H1 (cell line): ENCODE measurements around the gene GPR141. TPM values are rescaled to one million over a fixed set of nuclear protein-coding genes. Genes with fewer than 3 reads are reported as not detected.

Experiments
- CTCF ChIA-PET: fragments of 300-600 bp; sonication (Branson Sonifier 250); formaldehyde crosslinking; loops from one replicate; lab custom pipeline; 2021; ENCODE audit not compliant: partially characterized antibody; lab: Charles Lee
- POLR2A ChIA-PET: fragments of 300-600 bp; sonication (Branson Sonifier 250); formaldehyde crosslinking; loops from one replicate; lab custom pipeline; 2021; ENCODE audit warnings: inconsistent platforms; ENCODE audit not compliant: partially characterized antibody; lab: Charles Lee
- DNase-seq, 2 experiments: peaks; one replicate each; pipeline versions ENCODE4 v3.0.0 to v3.0.0-alpha.2; 2010 to 2022; ENCODE audit warnings: low spot score in 2 of 2, low read depth in 1 of 2, mixed read lengths in 1 of 2
- FAIRE-seq: peaks from 2 replicates; lab custom pipeline; 2011; peaks lifted over from hg19 to GRCh38; lab: Jason Lieb, UNC
- H2AFZ ChIP-seq: 2 replicates; pipeline ENCODE4 v1.8.1; 2012; ENCODE audit warnings: low read length, inconsistent platforms
- H2AK5ac ChIP-seq: 2 replicates; pipeline ENCODE4 v1.6.1; 2013; ENCODE audit warnings: low read depth, low read length
- H2BK120ac ChIP-seq: replicated peaks from 2 replicates; pipeline ENCODE3; 2013; ENCODE audit warnings: low read depth, low read length, inconsistent platforms
- H2BK12ac ChIP-seq: 2 replicates; pipeline ENCODE4 v1.6.1; 2013; ENCODE audit warnings: low read depth, low read length
- H2BK15ac ChIP-seq: 2 replicates; pipeline ENCODE4 v1.6.1; 2013; ENCODE audit warnings: low read length
- H2BK20ac ChIP-seq: 2 replicates; pipeline ENCODE4 v1.6.1; 2013; ENCODE audit warnings: low read length
- H2BK5ac ChIP-seq: 2 replicates; pipeline ENCODE4 v1.6.1; 2013; ENCODE audit warnings: low read depth, low read length
- H3K14ac ChIP-seq: 2 replicates; pipeline ENCODE4 v1.6.1; 2013; ENCODE audit warnings: inconsistent platforms; ENCODE audit not compliant: insufficient read length
- H3K18ac ChIP-seq: 2 replicates; pipeline ENCODE4 v1.6.1; 2013; ENCODE audit warnings: low read length; ENCODE audit errors: extremely low read depth
- H3K23ac ChIP-seq: 2 replicates; pipeline ENCODE4 v1.6.1; 2013; ENCODE audit warnings: inconsistent platforms; ENCODE audit not compliant: insufficient read length
- H3K23me2 ChIP-seq: 2 replicates; pipeline ENCODE4 v1.6.1; 2013; ENCODE audit warnings: low read depth, low read length
- H3K27ac ChIP-seq: 2 replicates; pipeline ENCODE4 v1.6.1; 2011; ENCODE audit warnings: low read depth, low read length, inconsistent platforms
- H3K27me3 ChIP-seq, 4 experiments: replicated peaks in 1 of 4; 1 replicate in 1 of 4; 2 replicates in 3 of 4; pipeline versions ENCODE4 v1.6.1 to v1.8.1; 2011 to 2013; ENCODE audit warnings: low read length in 3 of 4, mild to moderate bottlenecking in 3 of 4, inconsistent platforms in 2 of 4, mixed read lengths in 2 of 4, moderate library complexity in 1 of 4; ENCODE audit not compliant: control insufficient read depth in 3 of 4, insufficient read depth in 3 of 4; ENCODE audit errors: extremely low read depth in 1 of 4
- H3K36me3 ChIP-seq, 4 experiments: 2 replicates each; pipeline versions ENCODE4 v1.6.1 to v1.8.1; 2011 to 2013; ENCODE audit warnings: mild to moderate bottlenecking in 4 of 4, low read length in 3 of 4, moderate library complexity in 2 of 4, control low read depth in 1 of 4, inconsistent platforms in 1 of 4; ENCODE audit not compliant: insufficient read depth in 4 of 4, control insufficient read depth in 2 of 4
- H3K4ac ChIP-seq: replicated peaks from 2 replicates; pipeline ENCODE3; 2013; ENCODE audit warnings: low read length, low read depth, mixed read lengths, inconsistent platforms; ENCODE audit not compliant: insufficient read length
- H3K4me1 ChIP-seq, 4 experiments: replicated peaks in 1 of 4; 1 replicate in 1 of 4; 2 replicates in 3 of 4; pipeline versions ENCODE4 v1.6.1 to v1.8.1; 2011 to 2013; ENCODE audit warnings: low read length in 3 of 4, inconsistent platforms in 2 of 4, mixed read lengths in 1 of 4; ENCODE audit not compliant: insufficient read depth in 4 of 4, control insufficient read depth in 3 of 4
- H3K4me2 ChIP-seq, 2 experiments: 2 replicates each; pipeline versions ENCODE4 v1.6.1 to v1.8.1; 2011 to 2013; ENCODE audit warnings: low read depth in 2 of 2, low read length in 2 of 2, control low read depth in 1 of 2, inconsistent platforms in 1 of 2, mild to moderate bottlenecking in 1 of 2; ENCODE audit not compliant: insufficient read depth in 1 of 2
- H3K4me3 ChIP-seq, 4 experiments: fragments of 200-600, 300-600 bp in 1 of 4; sonication (generic), shearing (Covaris generic), sonication (Bioruptor Twin) in 1 of 4; 2 replicates each; pipeline versions ENCODE4 v1.5.1 to v1.8.1; 2011 to 2016; ENCODE audit warnings: low read length in 4 of 4, low read depth in 3 of 4, control low read depth in 2 of 4, inconsistent platforms in 2 of 4, mild to moderate bottlenecking in 2 of 4, mixed read lengths in 1 of 4, moderate library complexity in 1 of 4; ENCODE audit not compliant: insufficient read depth in 2 of 4; ENCODE audit errors: extremely low read depth in 1 of 4
- H3K56ac ChIP-seq: replicated peaks from 2 replicates; pipeline ENCODE3; 2013; ENCODE audit warnings: low read depth, mild to moderate bottlenecking, mixed read lengths, low read length, inconsistent platforms; ENCODE audit not compliant: insufficient read length
- H3K79me1 ChIP-seq: 2 replicates; pipeline ENCODE4 v1.6.1; 2013; ENCODE audit warnings: low read depth, low read length, control low read depth
- H3K79me2 ChIP-seq, 2 experiments: 2 replicates each; pipeline versions ENCODE4 v1.6.1 to v1.8.1; 2012 to 2013; ENCODE audit warnings: low read length in 2 of 2, mild to moderate bottlenecking in 2 of 2, inconsistent platforms in 1 of 2; ENCODE audit not compliant: insufficient read depth in 2 of 2, control insufficient read depth in 1 of 2
- H3K9ac ChIP-seq, 4 experiments: replicated peaks in 1 of 4; 1 replicate in 1 of 4; 2 replicates in 3 of 4; pipeline versions ENCODE4 v1.6.1 to v1.8.1; 2011 to 2013; ENCODE audit warnings: low read depth in 3 of 4, low read length in 3 of 4, control low read depth in 2 of 4, mild to moderate bottlenecking in 2 of 4, moderate library complexity in 2 of 4, inconsistent platforms in 1 of 4; ENCODE audit errors: extremely low read depth in 1 of 4
- H3K9me3 ChIP-seq, 2 experiments: 2 replicates each; pipeline versions ENCODE4 v1.6.1 to v1.8.1; 2012 to 2013; ENCODE audit warnings: mild to moderate bottlenecking in 2 of 2, moderate library complexity in 2 of 2, control low read depth in 1 of 2, inconsistent platforms in 1 of 2, low read depth in 1 of 2, low read length in 1 of 2, mixed read lengths in 1 of 2; ENCODE audit not compliant: insufficient read depth in 2 of 2
- H4K20me1 ChIP-seq, 2 experiments: replicated peaks in 1 of 2; 2 replicates each; pipeline versions ENCODE3 to v1.8.1; 2011 to 2013; ENCODE audit warnings: inconsistent platforms in 2 of 2, low read length in 2 of 2, mild to moderate bottlenecking in 1 of 2; ENCODE audit not compliant: insufficient read depth in 2 of 2, control insufficient read depth in 1 of 2
- H4K5ac ChIP-seq: 2 replicates; pipeline ENCODE4 v1.6.1; 2013; ENCODE audit warnings: low read length, low read depth, mixed read lengths, inconsistent platforms; ENCODE audit not compliant: insufficient read length
- H4K8ac ChIP-seq: 2 replicates; pipeline ENCODE4 v1.8.0; 2013; ENCODE audit warnings: mild to moderate bottlenecking, moderate library complexity, low read length, inconsistent platforms; ENCODE audit not compliant: insufficient read depth; ENCODE audit errors: extremely low read depth
- H4K91ac ChIP-seq: replicated peaks from 2 replicates; pipeline ENCODE3; 2013; ENCODE audit warnings: low read length, mixed read lengths, inconsistent platforms; ENCODE audit not compliant: insufficient read length
- EP300 ChIP-seq, 2 experiments: IDR thresholded peaks; 1 replicate in 1 of 2; 2 replicates in 1 of 2; pipeline ENCODE4 v1.6.1; 2011 to 2012; ENCODE audit warnings: low read depth in 2 of 2, low read length in 2 of 2, mild to moderate bottlenecking in 2 of 2, borderline replicate concordance in 1 of 2, inconsistent platforms in 1 of 2, moderate library complexity in 1 of 2
- HDAC6 ChIP-seq: IDR thresholded peaks from one replicate; pipeline ENCODE4 v1.7.1; 2012; ENCODE audit warnings: low read depth, mild to moderate bottlenecking, inconsistent platforms, low read length, moderate library complexity
- KDM4A ChIP-seq: IDR thresholded peaks from one replicate; pipeline ENCODE4 v1.7.1; 2012; ENCODE audit warnings: low read depth, mild to moderate bottlenecking, moderate library complexity, low read length, inconsistent platforms; ENCODE audit not compliant: severe bottlenecking
- POLR2AphosphoS5 ChIP-seq: IDR thresholded peaks from 2 replicates; pipeline ENCODE4 v1.6.1; 2011; ENCODE audit warnings: low read depth, low read length
- RBBP5 ChIP-seq: IDR thresholded peaks from 2 replicates; pipeline ENCODE4 v1.7.1; 2012; ENCODE audit warnings: low read depth, mild to moderate bottlenecking, inconsistent platforms, low read length, moderate library complexity, borderline replicate concordance
- SIN3A ChIP-seq, 2 experiments: IDR thresholded peaks in 1 of 2; conservative IDR thresholded peaks in 1 of 2; 2 replicates each; pipeline ENCODE4 v1.6.1; 2011 to 2012; ENCODE audit warnings: low read length in 2 of 2, improper control_type of control experiment in 1 of 2, low read depth in 1 of 2, mild to moderate bottlenecking in 1 of 2
- SP1 ChIP-seq: IDR thresholded peaks from 2 replicates; pipeline ENCODE4 v1.6.1; 2011; ENCODE audit warnings: low read depth, low read length
- SP2 ChIP-seq: IDR thresholded peaks from 2 replicates; pipeline ENCODE4 v1.6.1; 2012; ENCODE audit warnings: mild to moderate bottlenecking, low read length, inconsistent platforms
- TEAD4 ChIP-seq: IDR thresholded peaks from 2 replicates; pipeline ENCODE4 v1.6.1; 2012; ENCODE audit warnings: low read depth, low read length, inconsistent platforms, mixed read lengths
- ZNF274 ChIP-seq: IDR thresholded peaks from 2 replicates; pipeline ENCODE4 v1.7.0; 2012; ENCODE audit warnings: low read length, borderline replicate concordance; ENCODE audit errors: extremely low read depth
- WGBS, 2 experiments: shearing (Covaris generic) in 1 of 2; methylation state at CpG; one replicate each; pipeline versions ENCODE4 v1.1.6 to v1.1.7; 2013 to 2015; ENCODE audit warnings: low lambda C conversion rate in 2 of 2, mixed read lengths in 2 of 2, inconsistent platforms in 1 of 2, low coverage in 1 of 2, missing lambda C conversion rate in 1 of 2; ENCODE audit not compliant: insufficient replicate concordance in 2 of 2, insufficient coverage in 1 of 2, insufficient read length in 1 of 2; ENCODE audit errors: extremely low coverage in 1 of 2, missing lambda C conversion rate in 1 of 2; 5-methylcytosine and 5-hydroxymethylcytosine counted together
- polyA plus RNA-seq, 7 experiments: library from polyadenylated mRNA; depleted of rRNA in 3 of 7; stranded (reverse) in 5 of 7; unstranded in 2 of 7; fragments of >200 nt in 5 of 7; fragments of 200-250 nt in 2 of 7; gene quantifications; 1 replicate in 5 of 7; 2 replicates in 1 of 7; 4 replicates in 1 of 7; pipeline versions ENCODE4 v1.2.1 to v1.2.3, GENCODE V29; 2011 to 2013; ENCODE audit warnings: missing spikeins in 2 of 7, mixed read lengths in 2 of 7
- total RNA-seq: library from RNA; stranded (reverse); fragmentation: NEBNext Ultra II Directional; extraction: Animal tissue kit (Norgen Biotek cat#: 25700); gene quantifications from 2 replicates; pipeline ENCODE4 v1.2.1, GENCODE V29; 2021
- TF ChIP-seq, protein P1 (sequence below): IDR thresholded peaks from 2 replicates; pipeline ENCODE4 v1.6.1; 2012; ENCODE audit warnings: inconsistent platforms

Gene GPR141
- total and polyA plus RNA-seq, 2 of the 8 experiments (the other 6 are each of a cell fraction or from before 2014, with no cell fraction given): 0.45 to 1.0 TPM

DNA sequence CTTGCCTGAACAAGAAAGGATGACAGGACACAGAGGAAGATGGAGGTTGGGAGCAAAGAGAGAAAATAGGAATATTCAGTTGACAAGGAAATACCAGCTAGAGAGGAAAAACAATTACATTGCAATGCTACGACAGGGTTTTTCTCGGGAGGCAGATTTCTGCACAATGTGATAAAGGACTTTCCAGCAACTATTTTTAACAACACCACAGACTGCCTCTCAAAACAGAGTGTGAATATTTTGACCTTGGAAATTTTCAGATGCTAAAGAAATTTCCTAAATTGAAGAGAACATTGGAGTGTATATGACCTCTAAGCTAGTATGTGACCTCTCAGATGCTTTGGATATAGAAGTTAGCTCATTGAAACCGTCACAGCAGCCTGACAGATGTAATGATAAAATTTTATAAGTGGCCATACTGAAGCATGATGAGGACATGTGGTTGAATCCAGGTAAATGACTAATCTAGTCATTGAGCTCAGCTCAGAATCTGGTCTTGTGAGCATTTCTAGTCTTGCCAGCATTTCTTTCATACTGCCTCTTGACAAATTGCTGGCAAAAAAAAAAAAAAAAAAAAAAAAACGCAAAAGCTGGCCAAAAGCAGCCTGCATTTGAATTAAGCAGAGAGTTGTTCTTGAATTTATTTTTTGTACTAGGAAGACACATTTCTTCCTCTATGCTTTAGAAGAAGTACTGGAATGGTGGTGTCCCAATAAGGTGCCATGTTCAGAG is 24.4 kb downstream of the GPR141 start:
- ChIA-PET POLR2A (interaction anchor here (1.4 kb wide), 1 partner anchor 9 kb away, joined by 4 read pairs; no protein-coding TSS in a partner anchor), CTCF (interaction anchor here (0.8 to 3.4 kb wide), 7 partner anchors 10 to 213 kb away, joined by 3 to 13 read pairs (median 5); partner anchors contain the start of gene EPDR1)
- DNase-seq (no peak), FAIRE-seq (no peak)
- Histone ChIP-seq H3K79me2 (no peaks in the 10 kb centered on the region), H3K4ac (no peak overlapping the region), H2BK20ac (no peak overlapping the region), H3K36me3 (no peaks in the 10 kb centered on the region), H3K18ac (no peak overlapping the region), H2BK120ac (no peak overlapping the region), H3K4me2 (no peak overlapping the region), H3K9ac (no peak overlapping the region), H2AK5ac (no peak overlapping the region), H4K91ac (no peak overlapping the region), H3K4me1 (peaks cover 0 to 10% (median 6%) of the 10 kb centered on the region in 4 experiments; a peak in 4 of 7 replicates), H4K5ac (no peak overlapping the region), H3K23ac (no peak overlapping the region), H3K27ac (no peak overlapping the region), H3K4me3 (no peak overlapping the region), H4K8ac (no peak overlapping the region), H3K27me3 (no peaks in the 10 kb centered on the region), H4K20me1 (no peaks in the 10 kb centered on the region), H3K14ac (no peak overlapping the region), H2BK15ac (no peak overlapping the region), H3K9me3 (no peaks in the 10 kb centered on the region), H3K23me2 (no peaks in the 10 kb centered on the region), H2AFZ (no peak overlapping the region), H2BK5ac (no peak overlapping the region), H3K56ac (no peak overlapping the region), H3K79me1 (no peaks in the 10 kb centered on the region), H2BK12ac (no peak overlapping the region)
- WGBS, 2 experiments: 88% methylated on average over 3 of the region's 4 CpGs; no CpG with 5 or more reads in 1 of the 2 experiments
- TF ChIP-seq EP300 (IDR thresholded peaks at IDR 0.05; ENCODE audit: borderline replicate concordance in 1 of 2, low read depth in 2 of 2, low read length in 2 of 2) (no peak), SP1 (no peak), SP2 (no peak), KDM4A (no peak), HDAC6 (no peak), TEAD4 (no peak), ZNF274 (no peak), SIN3A (conservative IDR thresholded peaks at IDR 0.05 in 1 of 2, IDR thresholded peaks at IDR 0.05 in 1 of 2; ENCODE audit: low read depth in 1 of 2, low read length in 2 of 2) (no peak), RBBP5 (no peak), POLR2AphosphoS5 (no peak)
- TF ChIP-seq, protein P1, sequence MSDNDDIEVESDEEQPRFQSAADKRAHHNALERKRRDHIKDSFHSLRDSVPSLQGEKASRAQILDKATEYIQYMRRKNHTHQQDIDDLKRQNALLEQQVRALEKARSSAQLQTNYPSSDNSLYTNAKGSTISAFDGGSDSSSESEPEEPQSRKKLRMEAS: no peak
